ENCODE results near the gene GLA. TPM values are rescaled to one million over a fixed set of nuclear protein-coding genes. Genes with fewer than 3 reads are reported as not detected.

Gene GLA
- total and polyA plus RNA-seq, 9 of the 15 experiments (the other 6 are each of a cell fraction or from before 2014, with no cell fraction given): 41.7 to 146 (median 73.8) TPM

GRCh38 chrX:101348452-101349192 is 59.1 kb downstream of the GLA start, which contains the start of gene TIMM8A (continued):
- TF ChIP-seq ZNF518B (CRISPR knock-in tag; IDR thresholded peaks at IDR 0.05): no peak
- TF ChIP-seq ZNF699 (CRISPR knock-in tag; IDR thresholded peaks at IDR 0.05; ENCODE audit: insufficient replicate concordance): no peak
- peak; percentile 60 for TF ChIP-seq REST (IDR thresholded peaks at IDR 0.05; ENCODE audit: borderline replicate concordance)
- TF ChIP-seq REST (CRISPR knock-in tag; IDR thresholded peaks at IDR 0.05; ENCODE audit: low read depth): peak; percentile 48; the same call in 1 of the 2 replicates
- no peak for TF ChIP-seq ZNF316 (IDR thresholded peaks at IDR 0.05)
- no peak for TF ChIP-seq KLF10 (CRISPR knock-in tag; IDR thresholded peaks at IDR 0.05)
- no peak for TF ChIP-seq IRF1 (CRISPR knock-in tag; IDR thresholded peaks at IDR 0.05; ENCODE audit: borderline replicate concordance)
- no peak for TF ChIP-seq HDGF (IDR thresholded peaks at IDR 0.05)
- TF ChIP-seq CHD1 (IDR thresholded peaks at IDR 0.05; ENCODE audit: low read length): no peak
- no peak for TF ChIP-seq ZZZ3 (IDR thresholded peaks at IDR 0.05)
- TF ChIP-seq, protein P1, sequence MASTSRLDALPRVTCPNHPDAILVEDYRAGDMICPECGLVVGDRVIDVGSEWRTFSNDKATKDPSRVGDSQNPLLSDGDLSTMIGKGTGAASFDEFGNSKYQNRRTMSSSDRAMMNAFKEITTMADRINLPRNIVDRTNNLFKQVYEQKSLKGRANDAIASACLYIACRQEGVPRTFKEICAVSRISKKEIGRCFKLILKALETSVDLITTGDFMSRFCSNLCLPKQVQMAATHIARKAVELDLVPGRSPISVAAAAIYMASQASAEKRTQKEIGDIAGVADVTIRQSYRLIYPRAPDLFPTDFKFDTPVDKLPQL (IDR thresholded peaks at IDR 0.05; ENCODE audit: extremely low read depth, insufficient read length): no peak
- TF ChIP-seq WHSC1 (IDR thresholded peaks at IDR 0.05; ENCODE audit: low read length): no peak
- TF ChIP-seq ELF4 (CRISPR knock-in tag; IDR thresholded peaks at IDR 0.05): no peak
- no peak for TF ChIP-seq KLF6 (CRISPR knock-in tag; IDR thresholded peaks at IDR 0.05; ENCODE audit: borderline replicate concordance)
- no peak for TF ChIP-seq ZNF175 (CRISPR knock-in tag; IDR thresholded peaks at IDR 0.05; ENCODE audit: low read depth)

All from K562 (cell line).